GM21423 (cell line): ENCODE results near the gene RPL19.

ENCODE experiments used
- ATAC-seq: cut with Tn5 transposase; IDR thresholded peaks from one replicate; pipeline ENCODE4 v1.9.1; 2021; ENCODE audit warnings: mild to moderate bottlenecking, moderate library complexity; ENCODE audit not compliant: unreplicated experiment

Gene RPL19

DNA sequence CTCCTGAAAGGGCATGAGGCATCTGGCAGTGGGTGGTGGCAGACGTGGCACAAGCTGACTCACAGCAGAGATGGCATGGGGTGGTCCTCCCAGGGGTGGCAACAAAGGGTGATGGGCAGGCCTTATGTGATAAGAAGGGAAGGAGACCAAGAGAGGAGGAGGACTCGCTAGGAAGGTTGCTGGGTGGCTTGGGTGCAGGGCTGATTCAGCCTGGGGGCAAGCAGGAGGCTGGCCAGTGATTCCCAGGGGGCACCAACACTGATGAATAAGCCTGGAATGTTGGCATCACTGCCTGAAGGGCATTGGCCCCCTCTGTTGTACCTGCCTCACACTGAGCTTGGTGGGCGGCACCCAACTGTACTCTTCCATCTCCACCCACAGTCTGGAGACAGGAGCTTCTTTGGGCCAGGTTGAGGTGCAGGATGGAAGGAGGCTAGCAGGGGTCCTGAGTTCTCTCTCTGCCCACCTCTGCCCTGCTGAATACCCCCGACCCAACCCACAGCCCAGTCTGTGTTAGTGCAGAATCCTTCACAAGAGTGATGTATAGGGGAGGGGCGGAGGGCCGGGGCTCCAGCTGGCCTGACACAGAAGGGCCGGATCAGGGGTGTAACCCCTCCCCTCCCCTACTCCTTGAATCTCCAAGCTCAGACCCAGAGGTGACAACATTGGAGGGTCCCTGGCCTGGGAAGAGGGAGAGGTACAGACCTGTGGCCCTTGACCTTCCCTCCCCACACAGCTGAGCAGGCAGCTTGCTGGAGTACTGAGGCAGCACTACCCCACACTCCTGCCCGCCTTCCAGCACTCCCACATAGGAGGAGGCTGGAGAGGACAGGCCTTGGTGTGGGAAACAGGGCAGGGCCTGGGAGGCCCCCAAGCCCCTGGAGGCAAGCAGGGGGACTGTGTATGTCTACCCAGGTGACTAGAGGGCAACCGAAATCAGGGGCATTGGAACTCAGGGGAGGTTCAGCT, 23.1 kb downstream of the RPL19 start:
- no peak for ATAC-seq

DNA sequence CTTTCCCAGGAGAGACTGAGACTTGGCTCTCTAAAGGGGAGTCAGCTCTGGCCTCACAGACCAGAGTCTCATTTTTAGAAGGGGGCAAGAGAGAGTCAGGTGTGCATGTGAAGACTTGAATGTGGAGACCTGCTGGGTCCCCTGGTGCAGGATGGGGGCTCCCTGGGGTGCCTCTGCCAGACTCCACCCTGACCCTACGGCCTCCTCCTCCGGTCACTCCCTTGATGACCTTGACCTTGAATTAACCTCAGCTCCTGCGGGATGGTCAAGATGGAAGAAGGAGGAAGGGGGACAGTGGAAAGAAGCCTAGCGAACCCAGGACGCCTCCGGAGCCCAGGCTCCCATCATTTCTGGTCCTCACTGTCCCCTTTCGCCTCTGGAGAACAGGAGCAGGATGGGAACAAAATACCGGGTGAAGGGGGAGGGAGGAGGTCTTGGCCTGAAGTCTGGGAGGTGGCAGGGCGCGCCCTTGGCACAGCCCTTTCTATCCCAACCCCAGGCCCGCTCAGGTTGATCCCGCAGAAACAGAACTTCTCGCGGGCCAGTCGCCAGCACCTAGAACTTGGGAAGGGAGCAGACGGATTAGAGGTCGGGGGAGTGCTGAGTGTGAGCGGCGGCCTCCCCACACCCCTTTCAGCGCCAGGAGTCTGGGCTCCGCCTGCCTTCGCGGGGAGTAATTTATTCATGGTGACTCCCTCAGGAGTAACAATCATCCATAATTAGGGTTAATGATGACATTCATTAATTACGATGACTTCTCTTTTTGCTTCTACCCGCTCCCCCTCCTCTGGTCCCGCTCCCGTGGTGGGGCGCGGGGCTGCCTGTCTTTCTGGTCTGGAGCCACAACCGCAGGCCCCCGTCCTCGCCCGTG, 24.1 kb downstream of the RPL19 start:
- no peak for ATAC-seq

DNA sequence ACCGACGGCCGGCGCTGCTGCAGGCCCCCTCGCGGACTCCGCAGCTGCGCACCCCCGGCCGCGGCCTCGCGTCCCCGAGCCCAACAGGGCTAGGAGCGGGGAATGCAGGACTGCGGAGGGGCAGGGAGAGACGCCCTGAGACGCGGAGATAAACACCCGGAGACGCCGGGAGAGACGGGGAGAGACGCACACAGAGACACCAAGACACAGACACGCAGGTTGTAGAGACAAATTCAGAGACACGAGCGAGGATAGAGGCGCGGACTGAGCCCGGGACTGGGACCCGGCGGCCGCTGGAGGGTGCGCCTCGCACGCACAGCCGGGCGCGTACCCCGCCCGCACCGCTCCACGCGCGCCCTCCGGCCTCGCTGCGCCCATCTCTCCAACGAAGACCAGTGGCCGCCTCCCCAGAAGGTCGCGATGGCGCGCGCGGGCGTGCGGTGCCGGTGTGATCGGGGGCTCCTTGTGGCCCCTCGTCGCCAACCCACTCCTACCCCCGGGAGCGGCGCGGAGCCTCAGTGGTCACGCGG, 24.8 kb downstream of the RPL19 start:
- ATAC-seq, result no peak

DNA sequence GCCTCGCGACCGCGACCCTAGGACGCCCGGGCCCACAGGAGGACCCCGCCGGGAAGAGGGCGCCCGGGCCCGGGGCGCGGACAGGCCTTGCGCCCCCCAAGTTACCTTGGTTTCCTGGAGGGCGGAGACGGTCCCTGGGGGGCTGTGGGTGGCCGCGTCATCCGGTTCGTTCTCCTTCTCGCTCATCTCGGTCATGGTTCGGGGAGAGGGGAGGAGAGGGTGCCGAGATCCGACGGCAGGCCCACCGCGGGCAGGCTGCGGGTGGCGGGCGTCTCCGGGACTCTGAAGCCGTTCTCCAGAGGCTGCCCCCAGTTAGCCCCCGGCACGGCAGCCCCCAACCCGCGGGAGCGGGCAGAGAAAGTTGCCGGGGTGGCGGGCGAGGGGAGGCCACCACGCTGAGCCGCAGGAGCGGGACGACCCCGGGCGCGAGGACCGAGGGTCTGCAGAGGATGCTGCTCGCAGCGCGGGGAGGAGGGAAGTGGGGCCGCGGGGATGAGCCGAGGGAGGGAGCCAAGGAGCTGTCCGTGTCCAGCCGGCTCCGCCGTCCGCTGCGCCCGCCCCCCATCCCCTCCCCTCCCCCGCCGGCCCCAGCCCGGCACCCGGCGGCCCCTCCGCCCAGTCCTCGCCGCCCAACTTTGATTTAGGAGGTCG, 25.4 kb downstream of the RPL19 start, which contains the start of gene STAC2:
TSS of gene STAC2 (minus strand) at position 638 of the 651 bp plus-strand sequence. CDS start at position 195, 443 bp downstream.
- ATAC-seq, result no peak

DNA sequence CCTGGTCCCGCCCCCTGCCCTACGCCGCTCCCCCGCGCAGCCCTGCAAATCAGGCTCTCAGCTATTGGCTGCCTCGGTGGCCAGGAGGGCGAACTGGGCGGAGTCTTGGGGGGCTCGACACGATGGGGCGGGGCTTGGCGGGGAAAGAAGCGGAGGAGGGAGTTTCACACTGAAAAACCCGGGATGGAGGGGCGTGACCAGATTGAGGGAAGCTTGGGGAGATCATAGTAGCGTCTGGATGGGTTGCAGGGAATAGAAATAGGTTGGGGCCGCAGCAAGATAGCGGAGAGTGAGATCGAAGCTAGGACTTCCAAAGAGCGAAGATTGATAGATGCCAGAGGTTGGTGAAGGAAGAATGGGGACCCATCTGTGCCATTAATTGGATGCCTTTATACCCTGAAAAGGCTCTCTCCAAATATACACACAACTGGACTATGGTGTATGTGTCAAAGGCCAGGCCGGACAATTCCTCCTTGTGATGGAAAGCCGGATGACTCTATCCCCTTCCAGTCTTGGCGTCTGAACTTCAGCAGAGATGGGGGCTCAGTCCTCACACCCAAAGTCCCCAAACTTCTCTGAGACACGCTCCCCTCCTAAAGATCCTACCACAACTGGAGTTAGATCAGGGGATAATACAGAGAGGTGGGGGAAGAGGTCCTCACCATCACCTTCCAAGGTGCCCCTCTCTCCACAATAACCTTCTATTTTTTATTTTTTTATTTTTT, 26.0 kb downstream of the RPL19 start:
- no peak for ATAC-seq

DNA sequence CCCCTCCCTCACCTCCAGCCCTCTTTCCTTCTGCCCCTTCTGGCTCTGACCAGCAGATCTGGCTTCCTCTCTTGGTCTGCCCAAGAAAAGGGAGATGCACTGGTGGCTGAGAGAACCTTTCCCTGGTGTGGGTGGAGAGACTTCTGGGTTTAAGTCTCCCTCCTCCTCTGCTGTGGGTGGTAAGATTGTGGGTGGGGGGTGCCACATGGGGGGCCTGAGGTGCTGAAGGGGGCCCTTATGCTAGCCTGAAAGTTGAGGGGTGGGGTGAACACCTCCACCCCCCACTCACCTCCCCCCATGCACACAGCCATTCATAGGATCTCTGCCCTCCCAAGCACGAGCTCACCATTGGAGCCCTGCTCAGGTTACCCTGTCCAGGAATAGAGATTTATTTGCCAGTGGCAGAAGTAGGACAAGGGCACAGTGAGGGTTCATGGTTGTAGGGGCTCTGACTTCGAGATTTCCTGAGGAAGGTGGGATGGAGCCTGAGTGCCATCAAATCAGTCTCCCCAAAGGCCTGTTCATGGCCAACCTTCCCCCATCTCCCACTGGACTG, 27.4 kb downstream of the RPL19 start:
- no peak for ATAC-seq

DNA sequence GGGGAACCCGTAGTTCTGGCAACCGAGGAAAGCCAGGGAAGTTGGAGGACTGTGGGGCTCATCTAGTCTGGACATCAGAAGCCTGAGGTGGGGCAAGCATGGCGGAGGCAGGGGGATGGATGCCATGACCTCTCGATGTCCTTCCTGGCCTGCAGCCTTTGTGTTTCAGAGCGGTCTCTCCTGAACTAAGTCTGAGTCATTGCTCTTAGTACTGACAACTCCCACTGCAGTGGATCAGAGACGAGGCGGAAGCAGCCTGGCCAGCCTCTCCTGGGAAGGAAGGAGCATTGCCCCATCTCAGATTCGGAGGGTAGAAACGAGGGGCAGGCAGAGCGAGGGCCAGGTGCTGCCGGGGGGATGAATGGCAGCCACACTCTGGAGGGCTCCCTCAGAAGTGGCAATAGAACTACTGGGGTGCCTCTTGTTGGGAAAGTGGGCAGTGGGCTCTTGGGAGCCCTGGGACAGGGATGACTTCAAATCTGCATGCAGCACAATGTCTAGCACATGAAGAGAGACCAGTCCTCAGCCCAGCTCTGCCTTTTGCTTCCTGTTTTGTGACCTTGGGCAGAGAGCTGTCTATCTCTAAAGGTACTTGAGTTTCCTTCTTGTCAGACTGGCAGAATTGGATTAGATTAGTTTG, 29.3 kb downstream of the RPL19 start:
- ATAC-seq, result no peak

DNA sequence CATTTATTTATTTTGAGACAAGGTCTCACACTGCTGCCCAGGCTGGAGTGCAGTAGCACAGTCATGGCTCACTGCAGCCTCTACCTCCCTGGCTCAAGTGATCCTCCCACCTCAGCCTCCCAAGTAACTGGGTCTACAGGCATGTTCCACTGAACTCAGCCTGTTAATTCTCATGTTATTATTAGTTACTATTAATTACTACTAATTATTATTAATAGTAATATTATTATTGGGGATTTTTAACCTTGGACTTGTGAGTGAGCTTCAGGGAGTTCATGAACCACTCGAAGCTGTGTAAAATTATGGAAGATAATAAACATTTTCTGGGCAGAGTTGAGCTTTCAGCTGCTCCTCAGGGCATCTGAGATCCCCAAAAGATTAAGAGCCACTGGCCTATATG, 30.3 kb downstream of the RPL19 start:
- no peak for ATAC-seq

- no peak for ATAC-seq
These were observed 31.0 kb downstream of the RPL19 start for GRCh38 chr17:39231091-39231561.

DNA sequence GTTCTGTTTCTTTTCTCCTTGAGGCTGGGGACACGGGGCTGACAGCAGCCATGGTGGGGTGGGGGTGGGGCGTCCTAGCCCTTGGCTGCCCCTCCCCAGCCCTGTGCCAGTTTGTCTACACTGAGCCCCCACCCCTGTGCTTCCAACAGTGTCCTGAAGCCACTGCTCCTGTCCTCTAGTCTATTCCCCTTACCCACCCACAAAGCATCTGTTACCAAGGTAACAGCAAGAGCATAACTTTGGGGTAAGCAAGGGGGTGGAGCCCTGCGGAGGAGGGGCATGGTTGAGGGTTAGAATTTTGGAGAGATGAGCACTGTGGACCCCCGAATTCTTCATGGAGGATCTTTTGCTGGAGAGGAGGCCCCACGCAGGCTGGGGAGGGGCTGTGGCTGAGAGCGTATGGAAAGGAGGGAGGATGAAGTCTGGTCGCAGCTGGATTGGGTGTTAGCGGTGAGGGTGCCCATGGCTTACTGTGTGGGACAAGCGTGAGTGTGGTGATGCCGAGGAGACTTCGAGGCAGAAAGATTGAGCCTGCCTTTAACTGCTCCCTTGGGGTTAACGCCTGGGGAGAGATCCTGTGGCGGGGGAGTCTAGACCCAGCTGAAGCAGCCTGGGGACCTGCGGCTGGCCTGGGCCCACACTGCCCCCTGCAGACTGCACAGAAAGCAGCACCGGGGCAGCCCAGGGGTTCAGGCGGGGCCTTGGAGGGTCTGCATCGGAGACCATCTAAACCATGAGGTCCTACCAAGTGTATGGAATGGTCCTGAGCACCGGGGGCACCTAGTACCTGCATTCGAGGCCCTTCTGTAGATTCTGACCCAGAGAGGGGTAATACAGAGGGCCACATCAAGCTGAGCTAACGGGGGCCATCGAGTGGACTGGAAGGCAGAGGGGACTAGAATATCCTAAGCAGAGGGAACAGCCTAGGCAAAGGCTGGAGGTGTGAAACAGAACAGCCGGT, 31.8 kb downstream of the RPL19 start:
- ATAC-seq, result no peak

GRCh38 chr17:39235555-39236449, 35.7 kb downstream of the RPL19 start:
- ATAC-seq, result no peak

- ATAC-seq, result no peak
These were observed 36.4 kb downstream of the RPL19 start for GRCh38 chr17:39236450-39236927.

DNA sequence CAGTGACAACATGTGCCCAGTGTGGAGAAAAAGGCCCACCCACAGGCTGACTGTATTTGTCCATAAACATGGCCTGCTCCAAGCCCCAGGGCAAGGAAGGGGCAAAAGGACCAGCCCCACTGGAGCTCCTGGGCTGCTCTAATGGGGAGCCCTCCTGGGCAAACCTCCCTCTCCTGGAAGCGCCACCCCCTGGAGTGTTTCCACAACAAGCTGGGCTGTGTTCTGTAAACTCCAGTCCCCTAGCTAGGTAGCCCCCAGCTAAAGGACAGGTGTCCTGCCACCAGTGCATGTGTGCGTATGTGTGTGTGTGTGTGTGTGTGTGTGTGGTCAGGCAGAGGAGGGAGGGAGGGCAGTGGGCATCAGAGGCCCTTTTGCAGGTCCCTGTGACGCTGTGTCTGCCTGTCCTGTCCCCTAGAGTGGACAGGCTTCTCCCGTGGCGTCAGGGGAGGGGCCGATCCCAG, 36.9 kb downstream of the RPL19 start:
- no peak for ATAC-seq

DNA sequence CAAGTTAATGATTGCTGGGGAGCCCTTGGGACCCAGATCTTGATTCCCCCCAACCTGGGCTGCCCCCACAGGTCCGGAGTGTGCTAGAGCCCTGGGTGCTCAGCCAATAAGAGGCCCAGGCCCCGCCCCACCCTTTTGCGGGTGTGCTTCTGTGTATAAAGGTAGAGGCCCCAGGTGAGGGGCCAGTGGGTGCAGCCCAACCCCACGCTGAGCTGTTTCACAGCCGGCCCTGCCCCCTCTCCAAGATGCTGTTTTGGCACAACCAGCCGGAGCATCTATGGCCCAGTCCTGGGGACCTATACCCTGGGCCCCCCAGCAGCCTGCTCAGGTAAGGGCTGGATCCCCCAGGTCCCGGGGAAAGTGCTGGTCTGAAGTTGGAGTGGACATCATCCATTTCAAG, 37.5 kb downstream of the RPL19 start:
- ATAC-seq, result no peak

GRCh38 chr17:39238311-39238972, 38.4 kb downstream of the RPL19 start:
- ATAC-seq, result no peak

DNA sequence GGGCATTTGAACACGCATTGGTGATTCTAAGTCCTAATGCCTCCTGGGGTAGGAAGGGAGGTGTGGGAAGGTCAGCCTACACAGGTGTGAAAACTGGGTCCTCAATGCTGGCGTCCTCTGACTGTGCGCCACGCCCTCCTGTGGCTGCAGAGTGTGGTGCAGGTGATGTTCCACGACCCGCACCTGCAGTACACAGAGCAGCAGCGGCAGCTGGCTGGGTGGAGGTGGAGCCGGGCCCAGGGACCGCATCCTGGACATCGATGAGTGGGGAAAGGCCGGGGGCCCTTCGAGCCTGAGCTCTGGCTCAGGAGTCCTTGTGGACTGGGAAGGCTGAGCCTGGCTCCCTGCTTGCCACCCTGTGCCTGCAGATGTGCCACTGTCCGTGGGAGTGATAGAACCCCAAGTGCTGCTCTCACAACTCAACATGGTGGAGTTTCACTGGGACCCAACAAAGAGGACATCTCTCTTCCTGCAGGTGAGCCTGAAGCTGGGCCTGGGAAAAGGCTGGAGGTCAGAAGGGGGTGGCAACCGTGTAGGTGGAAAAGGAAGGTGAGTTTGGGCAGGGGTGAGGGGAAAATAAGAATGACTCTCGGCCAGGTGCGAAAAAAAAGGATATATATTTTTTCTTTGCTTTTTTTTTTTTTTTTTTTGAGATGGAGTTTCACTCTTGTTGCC, 39.7 kb downstream of the RPL19 start:
- no peak for ATAC-seq
